Breast epithelium (tissue), 3 donors: Measurements from ENCODE around the gene LCE5A.

Experiments
- POLR2A ChIP-seq: fragments of 450-650 bp; IDR thresholded peaks from one replicate; pipeline ENCODE4 v1.6.1; 2016; ENCODE audit warnings: antibody characterized with exemption, mild to moderate bottlenecking, moderate library complexity
- TF ChIP-seq, protein P1 (sequence below), 3 donors: fragments of 450-650 bp; IDR thresholded peaks; one replicate each; pipeline ENCODE4 v1.5.1; 2016 to 2017; ENCODE audit warnings: antibody characterized with exemption in 3 of 3, mild to moderate bottlenecking in 3 of 3, moderate library complexity in 3 of 3

DNA sequence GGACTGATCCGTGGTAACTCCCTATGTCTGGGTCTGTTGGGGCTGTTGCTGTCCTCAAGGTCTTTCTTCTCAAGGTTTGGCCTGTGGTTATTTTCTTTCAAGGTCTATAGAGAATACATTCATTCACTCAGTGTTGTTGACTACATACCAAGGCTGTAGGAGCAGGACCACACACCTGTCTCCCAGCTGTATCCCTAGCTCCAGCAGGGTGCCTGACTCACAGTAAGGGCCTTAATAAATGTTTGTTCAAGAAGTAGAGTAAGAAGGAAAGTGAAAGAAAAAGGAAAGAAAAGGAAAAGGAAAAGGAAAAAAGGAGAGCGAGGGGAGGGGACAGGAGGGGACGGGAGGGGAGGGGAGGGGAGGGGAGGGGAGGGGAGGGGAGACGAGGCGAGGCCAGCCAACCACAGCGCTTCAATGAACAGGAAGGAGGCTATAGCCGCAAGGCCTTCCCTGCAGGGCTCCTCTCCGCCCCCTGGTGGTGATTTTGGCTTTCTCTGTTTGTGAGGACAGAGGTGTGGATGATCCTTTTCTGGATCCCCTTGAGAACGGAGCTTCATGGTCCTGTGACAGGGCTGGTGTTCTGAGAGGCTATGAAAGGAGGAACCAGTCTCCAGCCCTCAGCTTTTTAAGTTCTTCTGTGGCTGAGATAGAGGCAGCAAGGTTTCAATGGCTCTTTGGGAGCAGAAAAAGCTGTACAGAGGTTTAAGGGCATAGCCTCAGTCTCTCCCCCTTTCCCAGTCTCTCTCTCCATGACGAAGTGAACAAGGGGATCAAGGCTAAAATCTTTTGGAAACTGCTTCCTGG is 30.6 kb upstream of the LCE5A start:
- TF ChIP-seq, protein P1, sequence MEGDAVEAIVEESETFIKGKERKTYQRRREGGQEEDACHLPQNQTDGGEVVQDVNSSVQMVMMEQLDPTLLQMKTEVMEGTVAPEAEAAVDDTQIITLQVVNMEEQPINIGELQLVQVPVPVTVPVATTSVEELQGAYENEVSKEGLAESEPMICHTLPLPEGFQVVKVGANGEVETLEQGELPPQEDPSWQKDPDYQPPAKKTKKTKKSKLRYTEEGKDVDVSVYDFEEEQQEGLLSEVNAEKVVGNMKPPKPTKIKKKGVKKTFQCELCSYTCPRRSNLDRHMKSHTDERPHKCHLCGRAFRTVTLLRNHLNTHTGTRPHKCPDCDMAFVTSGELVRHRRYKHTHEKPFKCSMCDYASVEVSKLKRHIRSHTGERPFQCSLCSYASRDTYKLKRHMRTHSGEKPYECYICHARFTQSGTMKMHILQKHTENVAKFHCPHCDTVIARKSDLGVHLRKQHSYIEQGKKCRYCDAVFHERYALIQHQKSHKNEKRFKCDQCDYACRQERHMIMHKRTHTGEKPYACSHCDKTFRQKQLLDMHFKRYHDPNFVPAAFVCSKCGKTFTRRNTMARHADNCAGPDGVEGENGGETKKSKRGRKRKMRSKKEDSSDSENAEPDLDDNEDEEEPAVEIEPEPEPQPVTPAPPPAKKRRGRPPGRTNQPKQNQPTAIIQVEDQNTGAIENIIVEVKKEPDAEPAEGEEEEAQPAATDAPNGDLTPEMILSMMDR (IDR thresholded peaks at IDR 0.05): no peak
- TF ChIP-seq POLR2A: no peak
